CD4-positive, alpha-beta T cell treated with Interleukin-15 for 1 hour (primary cell): ENCODE measurements around the gene GFOD2.

Experiments
- DNase-seq: peaks from one replicate; pipeline ENCODE4 v3.0.0-alpha.2; 2020

GFOD2 gene

GRCh38 chr16:67731071-67731752 lies 12.1 kb upstream of the GFOD2 start:
- DNase-seq = no peak

GRCh38 chr16:67730326-67730725 lies 11.2 kb upstream of the GFOD2 start:
- no peak for DNase-seq

- no peak for DNase-seq
These were observed 10.6 kb upstream of the GFOD2 start for GRCh38 chr16:67729636-67730248.

- no peak for DNase-seq
These were observed 8.7 kb upstream of the GFOD2 start for GRCh38 chr16:67727521-67728485.

GRCh38 chr16:67726106-67727034 lies 7.3 kb upstream of the GFOD2 start:
- no peak for DNase-seq

- no peak for DNase-seq
These were observed 4.8 kb upstream of the GFOD2 start for GRCh38 chr16:67723911-67724305.

GRCh38 chr16:67723151-67723910 lies 4.2 kb upstream of the GFOD2 start:
- DNase-seq = no peak

GRCh38 chr16:67720236-67720635 lies 1.1 kb upstream of the GFOD2 start:
- no peak for DNase-seq

GRCh38 chr16:67719778-67720144 lies 645 bp upstream of the GFOD2 start:
- DNase-seq = no peak

GRCh38 chr16:67718668-67719047 lies 458 bp downstream of the GFOD2 start:
- DNase-seq = no peak

- no peak for DNase-seq
These were observed 3.0 kb downstream of the GFOD2 start for GRCh38 chr16:67716097-67716496.

- DNase-seq = no peak
These were observed 4.6 kb downstream of the GFOD2 start for GRCh38 chr16:67714522-67714921.

GRCh38 chr16:67713647-67714273 lies 5.4 kb downstream of the GFOD2 start:
- no peak for DNase-seq

GRCh38 chr16:67710607-67711006 lies 8.5 kb downstream of the GFOD2 start:
- DNase-seq = no peak

GRCh38 chr16:67709050-67709449 lies 10.1 kb downstream of the GFOD2 start:
- no peak for DNase-seq

GRCh38 chr16:67708368-67708771 lies 10.7 kb downstream of the GFOD2 start:
- no peak for DNase-seq

- DNase-seq = no peak
These were observed 11.3 kb downstream of the GFOD2 start for GRCh38 chr16:67707790-67708189.

- DNase-seq = no peak
These were observed 11.9 kb downstream of the GFOD2 start for GRCh38 chr16:67707210-67707609.

GRCh38 chr16:67704110-67704509 lies 15.0 kb downstream of the GFOD2 start:
- DNase-seq = no peak

GRCh38 chr16:67703626-67704025 lies 15.5 kb downstream of the GFOD2 start:
- DNase-seq = no peak

GRCh38 chr16:67702130-67702529 lies 17.0 kb downstream of the GFOD2 start:
- no peak for DNase-seq
